Left ventricle myocardium inferior (tissue), 1 donor: ENCODE measurements around the gene AFMID. TPM values are rescaled to one million over a fixed set of nuclear protein-coding genes. Genes with fewer than 3 reads are reported as not detected.
A peak's percentile ranks its signal among the peaks of the same experiment; 100 is the strongest.

Experiments
- DNase-seq: peaks from one replicate; pipeline ENCODE4 v3.0.0-alpha.2; 2020
- H3K27ac ChIP-seq: fragments of 200-600 bp; replicated peaks from 2 replicates; pipeline ENCODE4 v1.8.0; 2021
- H3K27me3 ChIP-seq: fragments of 200-600 bp; 2 replicates; pipeline ENCODE4 v1.8.0; 2021; ENCODE audit warnings: low read depth
- H3K36me3 ChIP-seq: fragments of 200-600 bp; 2 replicates; pipeline ENCODE4 v1.8.0; 2021
- H3K4me1 ChIP-seq: fragments of 200-600 bp; 2 replicates; pipeline ENCODE4 v1.8.0; 2021
- H3K4me3 ChIP-seq: fragments of 200-600 bp; 2 replicates; pipeline ENCODE4 v1.8.0; 2021; ENCODE audit warnings: mild to moderate bottlenecking, moderate library complexity
- H3K9me3 ChIP-seq: fragments of 200-600 bp; replicated peaks from 2 replicates; pipeline ENCODE4 v1.8.0; 2021
- intact Hi-C: fragments of 100-400 bp; cut with micrococcal nuclease; formaldehyde crosslinking; loops from one replicate; pipeline ENCODE4 v1.11.0; 2022
- total RNA-seq: library from RNA; stranded (reverse); fragmentation: NEBNext Ultra II Directional; extraction: Animal tissue kit (Norgen Biotek cat#: 25700); gene quantifications from one replicate; pipeline ENCODE4 v1.2.1, GENCODE V29; 2021
- TF ChIP-seq, protein P1 (sequence below): fragments of 200-600 bp; IDR thresholded peaks from 2 replicates; pipeline ENCODE4 v1.8.0; 2021; ENCODE audit warnings: antibody characterized with exemption, mild to moderate bottlenecking, borderline replicate concordance
- donor health status: DM: no; HTN: yes; CAD: no; lungs with severe emphysema.

AFMID gene
- total RNA-seq, 1 donor from 2014 or later, result 22.5 TPM

DNA sequence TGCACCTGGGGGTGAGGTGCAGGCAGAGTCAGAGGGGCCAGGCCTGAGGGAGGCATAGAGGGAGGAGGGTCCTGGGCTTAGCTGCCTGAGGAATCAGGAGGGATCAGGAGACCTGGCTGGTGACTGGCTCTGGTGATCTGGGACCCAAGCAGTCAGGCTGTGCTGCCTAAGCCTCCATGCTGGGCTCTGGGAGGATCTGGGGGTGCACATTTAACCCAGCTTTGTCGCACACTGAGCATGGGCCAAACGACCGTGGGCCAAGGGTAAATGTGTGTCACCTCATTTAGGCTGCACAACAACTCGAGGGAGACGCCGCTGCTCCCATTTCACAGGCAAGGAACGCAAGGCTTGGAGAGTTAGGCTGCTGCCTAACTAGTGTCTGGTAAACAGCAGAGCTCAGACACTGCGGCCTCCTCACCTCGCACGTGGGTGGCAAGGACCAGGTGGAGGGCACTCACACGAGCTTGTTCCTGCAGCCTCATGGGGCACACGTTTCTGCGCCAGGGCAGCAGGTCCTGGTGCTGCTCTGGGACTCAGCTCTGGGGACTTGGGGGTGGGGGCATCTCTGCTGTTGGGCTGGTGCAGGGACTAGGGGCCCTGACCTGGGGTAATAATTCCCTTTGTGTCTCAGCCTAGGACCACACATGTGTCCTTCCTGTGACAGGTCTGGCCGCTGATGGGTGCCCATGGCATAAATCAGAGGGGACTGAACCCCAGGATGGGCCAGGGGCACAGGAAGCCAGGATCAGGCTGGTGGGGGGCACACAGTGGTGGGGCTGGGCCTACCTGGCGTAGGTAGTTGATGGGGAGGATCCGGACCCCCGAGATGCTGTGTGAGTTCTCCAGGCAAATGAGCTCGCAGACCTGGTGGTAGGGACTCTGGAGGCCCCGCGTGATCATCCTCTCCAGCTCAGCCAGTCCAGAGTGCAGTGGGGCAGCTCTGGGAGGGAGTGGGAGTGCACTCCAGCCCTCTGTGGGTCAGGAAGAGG is 63.0 kb downstream of the AFMID start:
- H3K27ac ChIP-seq, result no peak overlapping the region

DNA sequence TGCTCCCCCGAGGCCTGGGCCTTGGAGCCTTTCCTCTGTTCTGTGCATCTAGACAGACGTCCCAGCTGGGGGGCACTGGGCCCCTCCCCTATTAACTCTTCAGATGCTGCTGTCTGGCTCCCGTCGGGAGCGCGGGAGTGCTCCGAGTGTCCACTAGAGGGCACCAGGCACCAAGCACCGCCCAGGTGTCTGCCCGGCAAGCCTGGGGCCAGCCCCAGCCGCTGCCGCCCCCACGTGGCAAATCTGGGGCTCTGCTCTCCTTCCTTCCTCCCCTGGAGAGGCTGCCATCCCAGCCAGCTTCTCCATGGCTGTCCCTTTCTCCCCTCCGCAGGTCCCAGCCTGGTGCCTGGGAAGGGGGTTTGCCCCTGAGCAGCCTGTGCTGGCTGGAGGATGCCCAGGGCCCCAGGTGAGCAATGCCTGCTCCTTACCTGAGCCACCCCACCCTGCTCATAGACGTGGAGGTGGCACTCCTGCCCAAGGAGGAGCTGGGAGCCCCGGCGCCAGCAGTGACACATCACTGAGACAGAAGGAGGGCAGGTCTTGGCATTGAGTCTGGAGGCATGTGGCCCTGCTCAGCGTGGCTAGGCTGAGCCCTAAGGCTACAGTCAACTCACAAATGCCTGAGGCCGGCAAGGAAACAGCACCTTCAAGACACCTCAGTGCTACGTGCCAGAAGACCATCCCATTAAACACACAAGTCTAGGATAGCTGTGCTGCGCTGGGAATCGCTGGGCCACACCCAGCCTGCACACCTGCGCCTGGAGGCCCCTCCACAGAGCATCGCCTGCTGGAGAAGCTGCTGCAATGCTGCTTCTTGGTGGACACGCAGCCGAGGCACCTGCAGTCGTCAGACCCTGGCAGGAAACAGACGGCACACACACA is 64.0 kb downstream of the AFMID start:
- DNase-seq, result peak; percentile 80
- no peak overlapping the region for H3K4me3 ChIP-seq
- no peak overlapping the region for H3K27ac ChIP-seq
- TF ChIP-seq, protein P1, sequence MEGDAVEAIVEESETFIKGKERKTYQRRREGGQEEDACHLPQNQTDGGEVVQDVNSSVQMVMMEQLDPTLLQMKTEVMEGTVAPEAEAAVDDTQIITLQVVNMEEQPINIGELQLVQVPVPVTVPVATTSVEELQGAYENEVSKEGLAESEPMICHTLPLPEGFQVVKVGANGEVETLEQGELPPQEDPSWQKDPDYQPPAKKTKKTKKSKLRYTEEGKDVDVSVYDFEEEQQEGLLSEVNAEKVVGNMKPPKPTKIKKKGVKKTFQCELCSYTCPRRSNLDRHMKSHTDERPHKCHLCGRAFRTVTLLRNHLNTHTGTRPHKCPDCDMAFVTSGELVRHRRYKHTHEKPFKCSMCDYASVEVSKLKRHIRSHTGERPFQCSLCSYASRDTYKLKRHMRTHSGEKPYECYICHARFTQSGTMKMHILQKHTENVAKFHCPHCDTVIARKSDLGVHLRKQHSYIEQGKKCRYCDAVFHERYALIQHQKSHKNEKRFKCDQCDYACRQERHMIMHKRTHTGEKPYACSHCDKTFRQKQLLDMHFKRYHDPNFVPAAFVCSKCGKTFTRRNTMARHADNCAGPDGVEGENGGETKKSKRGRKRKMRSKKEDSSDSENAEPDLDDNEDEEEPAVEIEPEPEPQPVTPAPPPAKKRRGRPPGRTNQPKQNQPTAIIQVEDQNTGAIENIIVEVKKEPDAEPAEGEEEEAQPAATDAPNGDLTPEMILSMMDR, result peak; percentile 99
- no peaks in the 10 kb centered on the region for H3K36me3 ChIP-seq
- H3K9me3 ChIP-seq, result no peaks in the 10 kb centered on the region
- peaks cover 25% of the 10 kb centered on the region for H3K4me1 ChIP-seq
- intact Hi-C loops, result loop anchor here (10.0 kb wide), 1 partner anchor 174 kb away; no protein-coding TSS in a partner anchor
- H3K27me3 ChIP-seq, result no peaks in the 10 kb centered on the region

More for the DNA sequence above, 63.0 kb downstream of the AFMID start:
- DNase-seq, result no peak
- Histone ChIP-seq H3K27me3 (no peaks in the 10 kb centered on the region), H3K36me3 (no peaks in the 10 kb centered on the region), H3K4me3 (no peak overlapping the region), H3K4me1 (peaks cover 24% of the 10 kb centered on the region), H3K9me3 (no peaks in the 10 kb centered on the region)
- intact Hi-C loops, result loop anchor here (10.0 kb wide), 1 partner anchor 175 kb away; no protein-coding TSS in a partner anchor
- TF ChIP-seq, protein P1, result no peak

DNA sequence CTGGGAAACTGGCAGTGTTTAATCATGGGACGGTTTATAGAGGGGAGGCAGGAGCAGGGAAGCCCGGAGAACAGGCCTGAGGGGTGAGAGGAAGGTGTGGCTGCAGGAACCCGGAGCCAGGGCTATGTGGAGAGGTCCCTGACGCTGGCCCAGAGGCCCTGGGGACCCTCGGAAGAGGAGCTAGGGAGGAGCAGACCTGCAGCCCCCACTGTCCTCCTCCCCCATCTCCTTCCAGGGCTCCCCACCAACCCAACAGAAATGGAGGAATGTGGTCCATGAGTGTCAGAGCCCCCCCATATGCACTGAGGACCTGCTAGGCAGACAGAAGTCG is 64.6 kb downstream of the AFMID start:
- H3K27me3 ChIP-seq, result no peaks in the 10 kb centered on the region
- no peak for DNase-seq
- H3K36me3 ChIP-seq, result no peaks in the 10 kb centered on the region
- no peaks in the 10 kb centered on the region for H3K9me3 ChIP-seq
- intact Hi-C loops, result loop anchor here (10.0 kb wide), 1 partner anchor 173 kb away; no protein-coding TSS in a partner anchor
- H3K27ac ChIP-seq, result no peak overlapping the region
- TF ChIP-seq, protein P1, result no peak
- H3K4me3 ChIP-seq, result no peak overlapping the region
- peaks cover 32% of the 10 kb centered on the region for H3K4me1 ChIP-seq

DNA sequence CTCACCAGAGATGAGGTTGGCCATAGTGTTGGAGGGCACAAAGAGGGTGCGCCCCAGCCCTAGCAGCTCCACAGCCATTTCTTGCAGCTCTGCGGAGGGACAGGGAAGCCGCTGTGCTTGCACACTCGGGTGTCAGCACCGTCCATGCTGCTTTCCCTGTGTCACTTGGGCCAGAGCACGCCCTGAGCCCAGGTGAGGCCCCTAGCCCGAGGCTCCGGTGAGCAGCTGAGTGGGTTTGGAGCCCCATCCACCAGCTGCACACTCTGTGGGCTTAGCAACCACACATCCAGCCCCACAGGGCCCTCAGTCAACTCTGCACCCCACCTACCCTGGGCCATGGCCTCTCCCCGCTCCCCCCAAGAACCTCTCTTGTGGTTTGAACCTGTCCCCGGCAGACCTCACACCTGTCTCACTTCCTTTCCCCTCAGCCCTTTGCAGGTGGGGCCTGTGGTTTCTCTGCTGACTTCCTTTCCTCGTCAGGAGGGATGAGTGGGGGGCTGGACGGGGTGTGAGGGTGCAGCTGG is 65.0 kb downstream of the AFMID start:
- H3K27ac ChIP-seq, result no peak overlapping the region
- intact Hi-C loops, result loop anchor here (10.0 kb wide), 1 partner anchor 173 kb away; no protein-coding TSS in a partner anchor
- DNase-seq, result no peak
- no peaks in the 10 kb centered on the region for H3K36me3 ChIP-seq
- H3K27me3 ChIP-seq, result no peaks in the 10 kb centered on the region
- no peak overlapping the region for H3K4me3 ChIP-seq
- H3K9me3 ChIP-seq, result no peaks in the 10 kb centered on the region
- peaks cover 36% of the 10 kb centered on the region for H3K4me1 ChIP-seq
- TF ChIP-seq, protein P1, result no peak
